Mesodermal cell (in vitro differentiated cells): ENCODE measurements around the gene TNS1.
A peak's percentile ranks its signal among the peaks of the same experiment; 100 is the strongest.

Source experiments
- H3K27ac ChIP-seq: 2 replicates; pipeline ENCODE4 v1.7.0; 2013; ENCODE audit warnings: mild to moderate bottlenecking, low read depth, low read length, moderate library complexity; ENCODE audit not compliant: severe bottlenecking
- H3K36me3 ChIP-seq: 2 replicates; pipeline ENCODE4 v1.7.1; 2013; ENCODE audit warnings: mild to moderate bottlenecking, low read length, moderate library complexity; ENCODE audit not compliant: control insufficient read depth, insufficient read depth
- H3K4me1 ChIP-seq: one replicate; pipeline ENCODE4 v1.7.1; 2013; ENCODE audit warnings: mild to moderate bottlenecking, low read length; ENCODE audit not compliant: insufficient read depth, control insufficient read depth, poor library complexity, severe bottlenecking
- H3K4me3 ChIP-seq: 2 replicates; pipeline ENCODE4 v1.7.0; 2013; ENCODE audit warnings: low read length, control low read depth, mild to moderate bottlenecking; ENCODE audit not compliant: insufficient read depth, poor library complexity, severe bottlenecking; ENCODE audit errors: extremely low read depth
- H3K9me3 ChIP-seq: 2 replicates; pipeline ENCODE4 v1.7.1; 2013; ENCODE audit warnings: mild to moderate bottlenecking, low read length, moderate library complexity; ENCODE audit not compliant: control insufficient read depth
- whole genome bisulfite sequencing, 2 experiments: methylation state at CpG; one replicate each; pipeline ENCODE4 v1.1.5; 2013; ENCODE audit warnings: missing lambda C conversion rate in 2 of 2; ENCODE audit not compliant: insufficient coverage in 2 of 2; 5-methylcytosine and 5-hydroxymethylcytosine counted together

Gene TNS1

DNA sequence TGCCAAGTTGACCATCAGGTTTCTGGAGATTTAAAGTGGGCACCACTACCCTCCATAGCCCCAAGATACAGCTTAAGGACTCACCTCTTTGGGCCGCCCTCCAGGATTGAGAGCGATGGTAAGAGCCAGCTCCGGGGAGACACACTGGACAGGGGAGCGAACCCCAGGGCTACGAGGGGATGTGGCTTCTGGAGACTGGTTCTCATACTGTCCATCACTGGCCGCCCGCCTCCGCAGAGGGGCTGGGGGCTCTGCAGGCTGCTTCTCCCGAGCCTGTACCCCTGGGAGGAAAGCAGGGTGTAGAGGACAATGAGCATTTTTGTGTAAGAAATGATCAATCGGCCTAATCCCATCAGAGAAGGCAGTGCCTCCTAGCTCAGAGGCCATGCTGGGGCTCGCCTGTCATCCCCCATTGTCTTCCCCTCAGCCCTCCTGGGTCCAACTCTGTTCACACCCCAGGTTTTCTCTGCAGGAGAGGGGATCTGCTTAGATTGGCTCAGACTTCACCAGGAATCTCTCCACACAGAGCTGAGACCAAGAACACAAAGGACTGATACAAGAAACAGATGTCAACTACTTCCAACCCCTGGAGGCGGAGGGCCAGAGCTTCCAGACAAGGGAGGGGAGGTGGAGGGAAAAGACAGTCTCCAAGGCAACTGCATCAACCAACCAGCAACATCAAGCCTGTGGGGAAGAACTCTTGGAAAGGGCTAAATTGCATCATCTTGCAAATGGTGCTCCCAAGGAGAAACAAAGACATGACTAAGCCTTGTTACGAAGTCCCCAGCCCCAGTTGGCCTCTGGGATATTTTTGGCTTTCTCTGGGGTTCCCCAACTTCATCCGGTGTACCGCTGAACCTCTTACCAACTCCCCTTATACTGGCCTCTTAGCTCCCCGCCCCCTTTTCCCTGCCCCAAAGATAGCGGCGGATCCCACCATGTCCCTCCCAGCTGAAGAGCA, 166.6 kb downstream of the TNS1 start:
- H3K27ac ChIP-seq = peak overlapping the region; percentile 88
- peaks cover 38% of the 10 kb centered on the region for H3K36me3 ChIP-seq
- peaks cover 8% of the 10 kb centered on the region for H3K4me1 ChIP-seq
- H3K9me3 ChIP-seq = no peaks in the 10 kb centered on the region
- no peak overlapping the region for H3K4me3 ChIP-seq
- WGBS, 2 experiments = 80 to 84% methylated on average over 10 to 15 of the region's 18 CpGs

DNA sequence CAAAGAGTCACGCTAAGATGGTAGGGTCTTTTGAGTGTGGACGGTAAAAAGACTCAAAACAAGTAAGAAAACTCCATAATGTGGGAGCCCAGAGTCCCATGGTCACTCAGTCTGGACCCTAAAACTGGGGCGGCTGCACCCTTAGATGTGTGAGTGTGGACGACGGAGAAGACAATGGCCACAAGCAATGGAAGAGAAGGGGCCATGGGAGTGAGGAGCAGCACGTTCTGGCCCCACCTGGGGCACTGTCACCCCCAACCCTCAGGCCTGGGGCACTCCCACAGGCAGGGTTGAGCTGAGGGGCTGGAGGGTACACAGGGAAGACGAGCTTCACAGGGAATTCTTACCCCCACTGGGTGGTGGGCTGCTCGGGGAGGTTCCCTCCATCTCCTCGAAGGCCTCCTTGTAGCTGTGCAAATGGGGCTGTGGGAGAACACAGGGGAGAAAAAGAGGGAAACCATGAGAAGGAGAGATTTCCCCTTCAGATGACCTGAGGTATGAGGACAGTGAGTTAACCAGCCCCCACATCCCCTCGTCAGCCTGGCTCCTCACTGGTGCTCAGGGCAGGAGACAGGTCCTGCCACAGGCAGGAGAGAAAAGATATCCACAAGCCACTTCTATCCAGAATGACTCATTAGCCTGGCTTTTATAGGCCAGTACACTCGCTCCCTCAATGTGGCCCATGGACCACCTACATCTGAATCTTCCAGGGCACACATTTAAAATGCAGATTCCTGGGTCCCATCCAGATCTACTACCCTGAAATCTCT, 167.9 kb downstream of the TNS1 start:
- Histone ChIP-seq H3K9me3 (no peaks in the 10 kb centered on the region), H3K36me3 (peaks cover 43% of the 10 kb centered on the region), H3K4me3 (no peak overlapping the region), H3K27ac (no peak overlapping the region), H3K4me1 (peaks cover 8% of the 10 kb centered on the region)
- WGBS, 2 experiments = 94 to 95% methylated on average over 5 to 9 of the region's 11 CpGs

- Histone ChIP-seq H3K4me1 (peaks cover 8% of the 10 kb centered on the region), H3K27ac (no peak overlapping the region), H3K36me3 (peaks cover 47% of the 10 kb centered on the region), H3K9me3 (no peaks in the 10 kb centered on the region), H3K4me3 (no peak overlapping the region)
- 94% methylated on average over 2 to 3 of the region's 3 CpGs for WGBS, 2 experiments
These were observed 168.7 kb downstream of the TNS1 start for GRCh38 chr2:217834057-217834620.

DNA sequence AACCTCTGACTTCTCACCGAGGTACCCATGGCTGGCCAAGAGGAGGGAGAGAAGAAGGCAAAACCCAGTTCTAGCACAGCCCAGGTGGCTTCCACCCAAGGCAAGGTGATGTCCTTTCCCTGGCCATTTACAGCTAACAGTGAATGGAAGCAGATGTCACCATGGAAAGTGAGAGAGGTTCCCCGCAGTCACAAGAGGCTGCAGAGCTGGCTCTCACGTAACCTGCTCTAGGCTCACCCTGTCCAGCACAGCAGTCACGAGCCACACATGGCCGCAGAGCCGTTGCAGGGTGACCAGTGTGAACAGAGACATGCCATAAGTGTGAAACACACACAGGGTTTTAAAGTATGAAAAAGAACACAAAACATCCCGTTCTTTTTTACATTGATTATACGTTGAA, 169.4 kb downstream of the TNS1 start:
- no peak overlapping the region for H3K4me3 ChIP-seq
- H3K27ac ChIP-seq = no peak overlapping the region
- H3K36me3 ChIP-seq = peaks cover 47% of the 10 kb centered on the region
- H3K4me1 ChIP-seq = peaks cover 8% of the 10 kb centered on the region
- H3K9me3 ChIP-seq = no peaks in the 10 kb centered on the region
- WGBS, 2 experiments = 96 to 100% methylated on average over 6 of the region's 8 CpGs

GRCh38 chr2:217832987-217833386, 169.8 kb downstream of the TNS1 start:
- H3K4me1 ChIP-seq = peaks cover 8% of the 10 kb centered on the region
- H3K4me3 ChIP-seq = no peak overlapping the region
- WGBS, 2 experiments = 92 to 97% methylated on average over 15 of the region's 15 CpGs
- H3K36me3 ChIP-seq = peaks cover 47% of the 10 kb centered on the region
- no peaks in the 10 kb centered on the region for H3K9me3 ChIP-seq
- no peak overlapping the region for H3K27ac ChIP-seq

- H3K9me3 ChIP-seq = no peaks in the 10 kb centered on the region
- no peak overlapping the region for H3K4me3 ChIP-seq
- peaks cover 8% of the 10 kb centered on the region for H3K4me1 ChIP-seq
- H3K27ac ChIP-seq = no peak overlapping the region
- H3K36me3 ChIP-seq = peaks cover 47% of the 10 kb centered on the region
- 91 to 93% methylated on average over 5 of the region's 5 CpGs for WGBS, 2 experiments
These were observed 170.7 kb downstream of the TNS1 start for GRCh38 chr2:217832115-217832514.

DNA sequence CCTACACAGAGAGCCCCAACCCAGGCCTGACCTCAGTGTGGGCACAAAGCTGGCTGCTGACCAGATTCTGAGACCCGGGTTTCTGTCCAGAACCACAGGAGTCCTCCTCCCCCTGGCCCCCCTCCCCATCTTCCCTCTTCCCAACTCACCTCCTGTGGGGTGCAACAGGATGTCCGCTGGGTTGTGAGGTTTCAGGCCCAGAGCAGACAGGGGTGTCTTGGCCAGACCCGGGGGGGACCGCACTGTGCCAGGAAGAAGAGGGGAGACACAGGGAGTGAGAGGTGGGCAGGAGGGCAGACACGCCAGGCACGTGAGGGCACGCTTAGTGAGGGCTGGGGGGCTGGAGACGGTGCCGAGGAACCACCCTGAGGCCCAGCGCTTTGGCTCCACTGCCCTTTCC, 171.5 kb downstream of the TNS1 start:
- peaks cover 3% of the 10 kb centered on the region for H3K4me1 ChIP-seq
- H3K4me3 ChIP-seq = no peak overlapping the region
- WGBS, 2 experiments = 96 to 97% methylated on average over 6 to 8 of the region's 10 CpGs
- no peaks in the 10 kb centered on the region for H3K9me3 ChIP-seq
- H3K27ac ChIP-seq = no peak overlapping the region
- peaks cover 47% of the 10 kb centered on the region for H3K36me3 ChIP-seq

DNA sequence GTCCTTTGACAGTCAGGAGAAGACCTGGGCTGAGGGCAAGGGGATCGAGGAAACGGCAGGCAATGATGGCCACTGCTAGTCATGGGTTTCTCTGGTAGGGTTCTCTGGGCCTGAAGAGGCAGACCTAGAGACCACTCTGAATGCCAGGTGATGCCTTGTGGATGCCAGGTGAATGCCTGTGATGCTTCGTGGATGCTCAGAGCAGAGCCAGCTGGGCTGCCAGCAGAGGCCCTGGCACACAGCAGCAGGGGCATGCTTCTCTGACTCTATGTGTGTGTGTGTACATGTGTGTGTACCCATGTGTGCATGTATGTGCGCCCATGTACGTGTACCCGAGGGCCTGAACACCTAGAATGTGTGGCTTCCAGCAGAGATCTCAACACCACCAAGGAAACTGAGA, 172.0 kb downstream of the TNS1 start:
- WGBS, 2 experiments = 100% methylated on average over 3 of the region's 6 CpGs
- Histone ChIP-seq H3K9me3 (no peaks in the 10 kb centered on the region), H3K4me1 (no peaks in the 10 kb centered on the region), H3K27ac (no peak overlapping the region), H3K36me3 (peaks cover 42% of the 10 kb centered on the region), H3K4me3 (no peak overlapping the region)

DNA sequence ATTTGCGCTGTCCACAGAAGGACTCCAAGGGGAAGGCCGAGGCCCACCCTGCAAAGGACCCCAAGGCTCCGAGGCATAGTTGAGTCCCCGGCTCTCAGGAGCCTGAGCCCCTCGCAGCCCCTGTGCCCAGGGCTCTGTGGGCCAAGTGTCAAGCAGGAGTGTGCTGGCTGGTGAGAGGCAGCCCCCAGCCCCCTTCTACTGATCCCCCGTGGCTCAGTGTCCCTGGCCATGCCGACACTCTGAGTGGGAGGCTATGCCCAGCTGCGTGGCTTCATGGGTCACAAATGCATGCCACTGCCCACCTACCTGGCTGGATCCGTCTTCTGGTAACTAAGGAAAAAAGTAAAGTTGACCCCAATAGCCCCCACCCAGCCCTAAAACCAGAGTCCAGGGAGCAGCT, 172.7 kb downstream of the TNS1 start:
- Histone ChIP-seq H3K27ac (no peak overlapping the region), H3K4me3 (no peak overlapping the region), H3K4me1 (no peaks in the 10 kb centered on the region), H3K9me3 (no peaks in the 10 kb centered on the region), H3K36me3 (peaks cover 38% of the 10 kb centered on the region)
- 87 to 100% methylated on average over 2 to 6 of the region's 9 CpGs for WGBS, 2 experiments

GRCh38 chr2:217829420-217829819, 173.4 kb downstream of the TNS1 start:
- WGBS, 2 experiments = 91 to 98% methylated on average over 7 to 8 of the region's 8 CpGs
- no peak overlapping the region for H3K27ac ChIP-seq
- H3K4me3 ChIP-seq = no peak overlapping the region
- no peaks in the 10 kb centered on the region for H3K9me3 ChIP-seq
- H3K36me3 ChIP-seq = peaks cover 31% of the 10 kb centered on the region
- H3K4me1 ChIP-seq = no peaks in the 10 kb centered on the region
